Stomach (tissue), 9 donors: ENCODE results near the gene BCHE. TPM values are rescaled to one million over a fixed set of nuclear protein-coding genes. Genes with fewer than 3 reads are reported as not detected.
A peak's percentile ranks its signal among the peaks of the same experiment; 100 is the strongest.

Source experiments
- DNase-seq, 2 donors: peaks; one replicate each; pipeline versions ENCODE4 v3.0.0 to v3.0.0-alpha.2; 2013 to 2019
- H3K27ac ChIP-seq, 5 donors: fragments of 200-600 bp in 4 of 5; sonication (generic) in 4 of 5; one replicate each; pipeline ENCODE4 v1.5.1; 2013 to 2019; ENCODE audit warnings: mild to moderate bottlenecking in 1 of 5, moderate library complexity in 1 of 5
- H3K27me3 ChIP-seq, 3 donors: fragments of 200-600 bp; sonication (generic); one replicate each; pipeline ENCODE4 v1.5.1; 2017 to 2019; ENCODE audit warnings: mixed run types in 1 of 3
- H3K36me3 ChIP-seq, 4 donors: fragments of 200-600 bp; sonication (generic); 1 replicate in 3 of 4; 2 replicates in 1 of 4; pipeline ENCODE4 v1.5.1; 2016 to 2019
- H3K4me1 ChIP-seq, 4 donors: fragments of 200-600 bp; sonication (generic); one replicate each; pipeline ENCODE4 v1.5.1; 2016 to 2019
- H3K4me3 ChIP-seq, 4 donors: fragments of 200-600 bp; sonication (generic) in 3 of 4; one replicate each; pipeline ENCODE4 v1.5.1; 2016 to 2019; ENCODE audit warnings: mild to moderate bottlenecking in 1 of 4
- H3K9me3 ChIP-seq, 4 donors: fragments of 200-600 bp; sonication (generic); one replicate each; pipeline ENCODE4 v1.5.1; 2016 to 2019
- EP300 ChIP-seq: sonication (generic); formaldehyde crosslinking; IDR thresholded peaks from one replicate; pipeline ENCODE4 v1.6.1; 2017; ENCODE audit warnings: antibody characterized with exemption
- POLR2A ChIP-seq, 4 donors: fragments of 450-650 bp; IDR thresholded peaks; one replicate each; pipeline ENCODE4 v1.6.1; 2016; ENCODE audit warnings: antibody characterized with exemption in 4 of 4, control low read depth in 2 of 4, mild to moderate bottlenecking in 1 of 4, moderate library complexity in 1 of 4
- POLR2AphosphoS5 ChIP-seq, 3 donors: sonication (generic); formaldehyde crosslinking; IDR thresholded peaks; one replicate each; pipeline ENCODE4 v1.6.1; 2016; ENCODE audit warnings: antibody characterized with exemption in 3 of 3
- WGBS, 5 donors: extraction: QIAGEN DNeasy Blood & Tissue Kit in 3 of 5; methylation state at CpG; one replicate each; pipeline versions ENCODE4 v1.1.5 to v1.1.7; 2013 to 2018; 5-methylcytosine and 5-hydroxymethylcytosine counted together
- intact Hi-C: fragments of 100-400 bp; cut with DNase I; formaldehyde crosslinking; loops from one replicate; pipeline ENCODE4 v1.15.1; 2023; ENCODE audit warnings: low total_unique reads
- polyA plus RNA-seq, 3 donors: library from polyadenylated mRNA; stranded (reverse); fragments of 200-250 nt; gene quantifications; one replicate each; pipeline ENCODE4 v1.2.3, GENCODE V29; 2013
- total RNA-seq, 5 donors: library from RNA; depleted of rRNA; stranded (reverse); fragments of >200 nt; gene quantifications; one replicate each; pipeline versions ENCODE4 v1.1.0 to v1.2.3, GENCODE V29; 2014 to 2016
- TF ChIP-seq, protein P1 (sequence below), 7 experiments: fragments of 450-650 bp in 4 of 7; fragments of 200-600 bp in 3 of 7; sonication (generic) in 3 of 7; IDR thresholded peaks; one replicate each; pipeline ENCODE4 v1.5.1; 2016 to 2019; ENCODE audit warnings: antibody characterized with exemption in 7 of 7, control low read depth in 2 of 7, mild to moderate bottlenecking in 1 of 7
- donor health status: healthy with polysubstance abuse.
- donor health status: Bipolar disorder and iron deficiency.
- donor health status: healthy.

BCHE gene
- total and polyA plus RNA-seq, 8 donors: 0.31 to 37.8 (median 1.3) TPM; not detected in 1

DNA sequence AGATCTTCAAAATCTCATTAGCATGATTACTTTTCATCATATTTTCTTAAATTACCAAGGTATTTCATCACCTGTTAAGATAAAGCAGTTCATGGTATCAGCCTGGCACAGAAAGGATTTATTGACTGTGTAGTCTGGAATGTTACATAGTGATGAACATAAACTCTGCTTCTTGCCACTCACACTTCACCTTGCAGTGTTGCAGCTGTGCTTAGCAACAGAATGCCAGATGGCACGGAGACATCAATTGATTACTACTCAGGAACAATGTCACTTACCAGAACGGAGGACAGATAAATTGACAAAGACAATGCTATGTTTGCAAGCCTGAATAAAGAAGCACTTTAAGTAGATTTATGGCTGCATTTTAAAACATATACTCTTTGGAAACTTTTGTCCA, 15.0 kb upstream of the BCHE start:
- 15 to 41% (median 23%) methylated on average over 2 of the region's 2 CpGs for WGBS, 5 donors
- no peak for TF ChIP-seq POLR2A (IDR thresholded peaks at IDR 0.05)
- TF ChIP-seq, protein P1, sequence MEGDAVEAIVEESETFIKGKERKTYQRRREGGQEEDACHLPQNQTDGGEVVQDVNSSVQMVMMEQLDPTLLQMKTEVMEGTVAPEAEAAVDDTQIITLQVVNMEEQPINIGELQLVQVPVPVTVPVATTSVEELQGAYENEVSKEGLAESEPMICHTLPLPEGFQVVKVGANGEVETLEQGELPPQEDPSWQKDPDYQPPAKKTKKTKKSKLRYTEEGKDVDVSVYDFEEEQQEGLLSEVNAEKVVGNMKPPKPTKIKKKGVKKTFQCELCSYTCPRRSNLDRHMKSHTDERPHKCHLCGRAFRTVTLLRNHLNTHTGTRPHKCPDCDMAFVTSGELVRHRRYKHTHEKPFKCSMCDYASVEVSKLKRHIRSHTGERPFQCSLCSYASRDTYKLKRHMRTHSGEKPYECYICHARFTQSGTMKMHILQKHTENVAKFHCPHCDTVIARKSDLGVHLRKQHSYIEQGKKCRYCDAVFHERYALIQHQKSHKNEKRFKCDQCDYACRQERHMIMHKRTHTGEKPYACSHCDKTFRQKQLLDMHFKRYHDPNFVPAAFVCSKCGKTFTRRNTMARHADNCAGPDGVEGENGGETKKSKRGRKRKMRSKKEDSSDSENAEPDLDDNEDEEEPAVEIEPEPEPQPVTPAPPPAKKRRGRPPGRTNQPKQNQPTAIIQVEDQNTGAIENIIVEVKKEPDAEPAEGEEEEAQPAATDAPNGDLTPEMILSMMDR (IDR thresholded peaks at IDR 0.05): no peak
- TF ChIP-seq POLR2AphosphoS5 (IDR thresholded peaks at IDR 0.05): no peak
- no peak for TF ChIP-seq EP300
- no peak for DNase-seq
- Histone ChIP-seq H3K4me1 (no peaks in the 10 kb centered on the region), H3K4me3 (no peak overlapping the region), H3K27me3 (no peaks in the 10 kb centered on the region), H3K27ac (no peak overlapping the region), H3K36me3 (no peaks in the 10 kb centered on the region), H3K9me3 (no peaks in the 10 kb centered on the region)
- intact Hi-C loops: no loop called here

DNA sequence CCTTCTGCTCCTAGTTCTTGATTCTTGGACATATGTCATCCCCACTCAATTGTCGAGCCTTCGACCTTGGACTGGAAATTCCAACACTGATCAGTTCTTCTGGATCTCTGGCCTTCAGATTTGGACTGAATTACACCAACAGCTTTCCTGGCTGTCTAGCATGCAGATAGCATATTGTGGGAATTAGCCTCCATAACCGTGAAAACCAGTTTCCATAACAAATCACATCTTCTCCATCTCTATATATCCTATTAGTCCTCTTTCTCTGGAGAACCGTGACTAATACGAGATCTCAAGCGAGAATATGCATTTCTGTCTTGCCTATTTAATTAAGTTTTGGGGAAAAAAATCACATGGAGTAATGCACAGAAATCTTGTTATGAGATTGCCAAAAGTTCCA, 8.8 kb upstream of the BCHE start:
- intact Hi-C loops: no loop called here
- H3K27me3 ChIP-seq: no peaks in the 10 kb centered on the region
- H3K4me3 ChIP-seq: no peak overlapping the region
- DNase-seq: no peak
- no peak for TF ChIP-seq POLR2A (IDR thresholded peaks at IDR 0.05)
- TF ChIP-seq POLR2AphosphoS5 (IDR thresholded peaks at IDR 0.05): no peak
- TF ChIP-seq EP300: no peak
- TF ChIP-seq, protein P1 (IDR thresholded peaks at IDR 0.05): no peak
- H3K4me1 ChIP-seq: no peaks in the 10 kb centered on the region
- no peaks in the 10 kb centered on the region for H3K9me3 ChIP-seq
- 92 to 93% (median 92%) methylated on average over 6 of the region's 6 CpGs for WGBS, 5 donors
- H3K36me3 ChIP-seq: no peaks in the 10 kb centered on the region
- H3K27ac ChIP-seq: no peak overlapping the region

DNA sequence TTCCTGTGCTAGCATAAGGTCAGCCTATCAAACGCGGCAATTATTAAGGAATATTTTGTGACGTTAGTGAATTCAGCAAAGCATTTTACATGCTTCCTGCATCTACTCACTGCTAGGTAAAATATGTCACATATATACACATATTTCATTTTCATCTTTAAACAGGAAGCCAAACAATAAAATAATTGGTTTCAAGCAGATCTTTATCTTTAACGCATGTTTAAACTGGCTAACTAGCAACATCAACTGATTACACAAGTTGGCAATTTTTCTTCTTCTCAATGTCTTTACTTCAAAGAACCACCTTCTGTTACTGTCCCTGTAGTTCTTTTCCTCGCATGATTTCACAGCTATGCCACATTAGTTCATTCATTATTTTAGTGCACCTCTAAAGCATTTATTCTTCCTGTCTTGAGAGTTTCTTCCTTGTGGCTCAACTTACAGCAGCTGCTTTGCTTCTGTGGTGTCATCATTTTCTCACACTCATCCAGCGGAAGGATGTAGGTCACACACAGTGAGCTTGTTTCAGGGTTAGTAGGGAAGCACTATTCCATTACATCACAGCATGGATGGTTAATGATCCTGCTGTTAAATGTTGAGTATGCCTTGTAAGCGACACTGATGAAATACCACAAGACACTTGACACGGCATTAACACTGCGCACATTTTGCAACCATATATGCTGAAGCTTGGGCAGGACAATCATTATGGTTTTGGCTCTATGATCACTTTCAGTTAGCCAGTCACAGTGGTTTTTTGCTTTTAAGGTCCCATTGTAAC, 2.3 kb upstream of the BCHE start:
- intact Hi-C loops: no loop called here
- TF ChIP-seq EP300 (no peak), POLR2AphosphoS5 (IDR thresholded peaks at IDR 0.05) (no peak), POLR2A (IDR thresholded peaks at IDR 0.05) (no peak)
- TF ChIP-seq, protein P1 (IDR thresholded peaks at IDR 0.05): no peak
- Histone ChIP-seq H3K27ac (no peak overlapping the region), H3K4me1 (peaks cover 0 to 9% (median 0%) of the 10 kb centered on the region in 4 donors), H3K4me3 (no peak overlapping the region), H3K27me3 (no peaks in the 10 kb centered on the region), H3K9me3 (no peaks in the 10 kb centered on the region), H3K36me3 (no peaks in the 10 kb centered on the region)
- 70 to 81% (median 79%) methylated on average over 9 of the region's 9 CpGs for WGBS, 5 donors
- DNase-seq: peak in 1 of 2 donors; percentile 36

DNA sequence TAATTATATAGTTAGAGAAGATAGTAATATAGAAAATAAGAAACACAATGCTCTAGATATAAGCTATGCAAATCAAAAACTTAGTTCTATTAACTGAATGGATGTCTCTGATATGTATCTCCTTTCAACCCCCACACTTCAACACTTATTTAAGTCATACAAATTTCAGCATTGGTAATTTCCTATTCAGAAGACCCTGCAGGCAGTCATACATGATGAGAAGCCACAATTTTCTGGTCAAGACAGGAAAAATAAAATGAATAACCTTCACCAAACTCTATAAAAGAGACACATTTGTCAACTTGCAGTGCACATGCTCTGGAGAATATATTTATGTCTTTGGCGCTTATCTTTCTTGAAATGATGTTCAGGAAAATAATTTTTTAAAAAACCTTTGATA, 578 bp upstream of the BCHE start:
- Histone ChIP-seq H3K4me3 (no peak overlapping the region), H3K27me3 (no peaks in the 10 kb centered on the region), H3K27ac (no peak overlapping the region), H3K9me3 (no peaks in the 10 kb centered on the region), H3K4me1 (peaks cover 0 to 9% (median 0%) of the 10 kb centered on the region in 4 donors), H3K36me3 (no peaks in the 10 kb centered on the region)
- intact Hi-C loops: no loop called here
- no peak for DNase-seq
- TF ChIP-seq EP300 (no peak), POLR2AphosphoS5 (IDR thresholded peaks at IDR 0.05) (no peak), POLR2A (IDR thresholded peaks at IDR 0.05) (no peak)
- TF ChIP-seq, protein P1 (IDR thresholded peaks at IDR 0.05): no peak
- 74 to 94% (median 85%) methylated on average over 1 of the region's 1 CpG for WGBS, 5 donors
